ENCODE results near the gene PXMP4. TPM values are rescaled to one million over a fixed set of nuclear protein-coding genes. Genes with fewer than 3 reads are reported as not detected.

PXMP4 gene
- total and polyA plus RNA-seq, 2 experiments from 2014 or later = 9.2 to 14.9 TPM

GRCh38 chr20:33731693-33732165, 11.6 kb upstream of the PXMP4 start, which contains the start of gene ZNF341:
TSS of gene ZNF341 (plus strand) at chr20:33731996. CDS start at chr20:33732022, 26 bp downstream.
- H3K36me3 ChIP-seq = no peaks in the 10 kb centered on the region
- H3K4me1 ChIP-seq (ENCODE audit: low read depth) = peaks cover 6% of the 10 kb centered on the region
- peak; percentile 92 to 96 for DNase-seq (ENCODE audit: low read depth in 1 of 2, low spot score in 1 of 2)
- H3K9me3 ChIP-seq (ENCODE audit: low read depth) = no peaks in the 10 kb centered on the region
- peak within 1 kb of the TSS; percentile 81 for H3K27ac ChIP-seq
- TF ChIP-seq CTCF (IDR thresholded peaks at IDR 0.05; ENCODE audit: low read depth, low read length) = peak; percentile 80
- no peaks in the 10 kb centered on the region for H3K27me3 ChIP-seq
- H3K4me3 ChIP-seq = peak within 1 kb of the TSS; percentile 30

- peaks cover 6% of the 10 kb centered on the region for H3K4me1 ChIP-seq (ENCODE audit: low read depth)
- no peaks in the 10 kb centered on the region for H3K36me3 ChIP-seq
- H3K27me3 ChIP-seq = no peaks in the 10 kb centered on the region
- DNase-seq (ENCODE audit: low read depth in 1 of 2, low spot score in 1 of 2) = no peak
- no peak overlapping the region for H3K27ac ChIP-seq
- TF ChIP-seq CTCF (IDR thresholded peaks at IDR 0.05; ENCODE audit: low read depth, low read length) = no peak
- peak overlapping the region; percentile 11 for H3K4me3 ChIP-seq
- no peaks in the 10 kb centered on the region for H3K9me3 ChIP-seq (ENCODE audit: low read depth)
These were observed 11.0 kb upstream of the PXMP4 start for GRCh38 chr20:33730946-33731692.

GRCh38 chr20:33729101-33729500, 9.0 kb upstream of the PXMP4 start:
- DNase-seq (ENCODE audit: low read depth in 1 of 2, low spot score in 1 of 2) = no peak
- H3K27me3 ChIP-seq = no peaks in the 10 kb centered on the region
- TF ChIP-seq CTCF (IDR thresholded peaks at IDR 0.05; ENCODE audit: low read depth, low read length) = no peak
- no peak overlapping the region for H3K4me3 ChIP-seq
- H3K9me3 ChIP-seq (ENCODE audit: low read depth) = no peaks in the 10 kb centered on the region
- H3K36me3 ChIP-seq = no peaks in the 10 kb centered on the region
- H3K4me1 ChIP-seq (ENCODE audit: low read depth) = peaks cover 6% of the 10 kb centered on the region
- H3K27ac ChIP-seq = no peak overlapping the region

- no peak for DNase-seq (ENCODE audit: low read depth in 1 of 2, low spot score in 1 of 2)
- no peaks in the 10 kb centered on the region for H3K36me3 ChIP-seq
- no peak for TF ChIP-seq CTCF (IDR thresholded peaks at IDR 0.05; ENCODE audit: low read depth, low read length)
These were observed 8.4 kb upstream of the PXMP4 start for GRCh38 chr20:33728463-33728862.

GRCh38 chr20:33727806-33728205, 7.7 kb upstream of the PXMP4 start:
- Histone ChIP-seq H3K4me3 (no peak overlapping the region), H3K4me1 (ENCODE audit: low read depth) (peaks cover 4% of the 10 kb centered on the region), H3K27ac (no peak overlapping the region), H3K27me3 (no peaks in the 10 kb centered on the region), H3K36me3 (no peaks in the 10 kb centered on the region), H3K9me3 (ENCODE audit: low read depth) (no peaks in the 10 kb centered on the region)
- DNase-seq (ENCODE audit: low read depth in 1 of 2, low spot score in 1 of 2) = no peak
- TF ChIP-seq CTCF (IDR thresholded peaks at IDR 0.05; ENCODE audit: low read depth, low read length) = no peak

More at GRCh38 chr20:33728463-33728862, 8.4 kb upstream of the PXMP4 start:
- Histone ChIP-seq H3K27ac (no peak overlapping the region), H3K4me3 (no peak overlapping the region), H3K4me1 (ENCODE audit: low read depth) (peaks cover 6% of the 10 kb centered on the region), H3K27me3 (no peaks in the 10 kb centered on the region), H3K9me3 (ENCODE audit: low read depth) (no peaks in the 10 kb centered on the region)
